HG03521 (cell line): ENCODE measurements around the gene CBLB.
"Not testable (repeated sequence)": the region's sequence is repeated elsewhere in the genome, so short reads cannot be mapped to it uniquely, and the experiment has no call there.

Experiments used
- ATAC-seq: cut with Tn5 transposase; IDR thresholded peaks from one replicate; pipeline ENCODE4 v1.9.1; 2021; ENCODE audit warnings: mild to moderate bottlenecking, moderate library complexity; ENCODE audit not compliant: unreplicated experiment

The CBLB gene

GRCh38 chr3:105762749-105763658, 105.8 kb downstream of the CBLB start:
- no peak for ATAC-seq

- not testable (repeated sequence) for ATAC-seq
These were observed 106.6 kb downstream of the CBLB start for GRCh38 chr3:105762214-105762613.

GRCh38 chr3:105759442-105760078, 109.3 kb downstream of the CBLB start:
- no peak for ATAC-seq

GRCh38 chr3:105758451-105758850, 110.4 kb downstream of the CBLB start:
- ATAC-seq, result no peak

- ATAC-seq, result no peak
These were observed 113.5 kb downstream of the CBLB start for GRCh38 chr3:105755121-105755886.

GRCh38 chr3:105752791-105753415, 115.9 kb downstream of the CBLB start:
- peak; percentile 59 for ATAC-seq

- ATAC-seq, result no peak
These were observed 121.1 kb downstream of the CBLB start for GRCh38 chr3:105747696-105748095.

GRCh38 chr3:105747060-105747541, 121.7 kb downstream of the CBLB start:
- ATAC-seq, result no peak

GRCh38 chr3:105746231-105746996, 122.4 kb downstream of the CBLB start:
- ATAC-seq, result no peak

- no peak for ATAC-seq
These were observed 123.8 kb downstream of the CBLB start for GRCh38 chr3:105745046-105745445.

- ATAC-seq, result no peak
These were observed 124.6 kb downstream of the CBLB start for GRCh38 chr3:105744202-105744601.

- ATAC-seq, result no peak
These were observed 135.5 kb downstream of the CBLB start for GRCh38 chr3:105733356-105733755.

GRCh38 chr3:105731686-105732085, 137.1 kb downstream of the CBLB start:
- no peak for ATAC-seq

GRCh38 chr3:105730801-105731354, 137.9 kb downstream of the CBLB start:
- no peak for ATAC-seq

GRCh38 chr3:105729667-105730066, 139.1 kb downstream of the CBLB start:
- no peak for ATAC-seq

- no peak for ATAC-seq
These were observed 140.0 kb downstream of the CBLB start for GRCh38 chr3:105728771-105729312.

GRCh38 chr3:105727036-105727435, 141.8 kb downstream of the CBLB start:
- not testable (repeated sequence) for ATAC-seq

- ATAC-seq, result peak; percentile 100
These were observed 145.8 kb downstream of the CBLB start for GRCh38 chr3:105722943-105723556.

GRCh38 chr3:105719791-105720190, 149.0 kb downstream of the CBLB start:
- ATAC-seq, result no peak
